DND-41 (cell line): ENCODE data around the gene FEN1.

ENCODE experiments used
- EZH2 ChIP-seq: IDR thresholded peaks from 3 replicates; pipeline ENCODE4 v1.6.1; 2012; ENCODE audit warnings: borderline replicate concordance, low read depth, mild to moderate bottlenecking, moderate library complexity, low read length, inconsistent platforms; ENCODE audit not compliant: severe bottlenecking
- TF ChIP-seq, protein P1 (sequence below): IDR thresholded peaks from 2 replicates; pipeline ENCODE4 v1.5.1; 2012; ENCODE audit warnings: borderline replicate concordance, low read length, moderate library complexity, mild to moderate bottlenecking; ENCODE audit not compliant: poor library complexity, severe bottlenecking; ENCODE audit errors: extremely low read depth

DNA sequence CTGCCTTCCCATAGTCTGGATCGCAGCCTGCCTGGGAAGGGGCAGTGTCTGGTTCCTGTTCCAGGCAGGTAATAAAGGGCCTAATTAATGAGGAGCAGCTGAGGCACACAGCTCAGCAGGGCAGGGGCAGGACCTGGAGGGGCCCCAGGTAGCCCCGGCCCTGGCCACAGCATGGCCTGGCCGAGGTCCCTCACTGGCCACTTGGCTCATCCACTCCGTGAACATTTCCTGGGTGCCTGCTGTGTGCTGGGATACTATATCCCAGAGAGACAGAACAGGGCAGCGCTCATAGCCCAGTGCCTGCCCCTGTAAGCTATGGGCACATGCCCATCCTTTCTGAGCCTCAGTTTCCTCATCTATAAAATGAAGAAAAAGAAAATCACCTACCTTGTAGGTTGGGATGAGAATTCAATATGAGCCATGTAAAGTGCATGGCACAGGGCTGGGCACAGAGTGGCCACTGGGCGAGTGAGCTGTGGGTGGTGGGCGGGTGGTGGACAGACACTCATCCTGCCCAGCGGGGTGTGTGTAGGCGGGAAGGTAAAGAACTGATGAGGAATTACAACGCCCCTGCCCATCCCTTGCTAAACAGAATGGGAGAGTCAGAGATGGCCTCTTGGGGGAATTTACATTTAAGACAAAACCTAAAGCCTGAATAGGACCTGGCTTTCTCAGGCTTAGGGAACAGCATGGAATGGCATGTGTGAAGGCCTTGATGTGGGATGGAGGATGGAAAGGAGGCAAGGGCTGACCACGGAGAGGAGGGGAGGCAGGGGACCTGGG, 31.1 kb upstream of the FEN1 start:
- TF ChIP-seq, protein P1, sequence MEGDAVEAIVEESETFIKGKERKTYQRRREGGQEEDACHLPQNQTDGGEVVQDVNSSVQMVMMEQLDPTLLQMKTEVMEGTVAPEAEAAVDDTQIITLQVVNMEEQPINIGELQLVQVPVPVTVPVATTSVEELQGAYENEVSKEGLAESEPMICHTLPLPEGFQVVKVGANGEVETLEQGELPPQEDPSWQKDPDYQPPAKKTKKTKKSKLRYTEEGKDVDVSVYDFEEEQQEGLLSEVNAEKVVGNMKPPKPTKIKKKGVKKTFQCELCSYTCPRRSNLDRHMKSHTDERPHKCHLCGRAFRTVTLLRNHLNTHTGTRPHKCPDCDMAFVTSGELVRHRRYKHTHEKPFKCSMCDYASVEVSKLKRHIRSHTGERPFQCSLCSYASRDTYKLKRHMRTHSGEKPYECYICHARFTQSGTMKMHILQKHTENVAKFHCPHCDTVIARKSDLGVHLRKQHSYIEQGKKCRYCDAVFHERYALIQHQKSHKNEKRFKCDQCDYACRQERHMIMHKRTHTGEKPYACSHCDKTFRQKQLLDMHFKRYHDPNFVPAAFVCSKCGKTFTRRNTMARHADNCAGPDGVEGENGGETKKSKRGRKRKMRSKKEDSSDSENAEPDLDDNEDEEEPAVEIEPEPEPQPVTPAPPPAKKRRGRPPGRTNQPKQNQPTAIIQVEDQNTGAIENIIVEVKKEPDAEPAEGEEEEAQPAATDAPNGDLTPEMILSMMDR, result no peak
- TF ChIP-seq EZH2, result no peak
